NCI-H82 treated with DMSO at 0.1 percent for 48 hours (cell line): ENCODE data around the gene STMP1.
"Not testable (repeated sequence)": the region's sequence is repeated elsewhere in the genome, so short reads cannot be mapped to it uniquely, and the experiment has no call there.

Experiments used
- DNase-seq: peaks from one replicate; lab custom pipeline; 2025; ENCODE audit not compliant: unreplicated experiment; lab: John Stamatoyannopoulos, UW

Gene STMP1

DNA sequence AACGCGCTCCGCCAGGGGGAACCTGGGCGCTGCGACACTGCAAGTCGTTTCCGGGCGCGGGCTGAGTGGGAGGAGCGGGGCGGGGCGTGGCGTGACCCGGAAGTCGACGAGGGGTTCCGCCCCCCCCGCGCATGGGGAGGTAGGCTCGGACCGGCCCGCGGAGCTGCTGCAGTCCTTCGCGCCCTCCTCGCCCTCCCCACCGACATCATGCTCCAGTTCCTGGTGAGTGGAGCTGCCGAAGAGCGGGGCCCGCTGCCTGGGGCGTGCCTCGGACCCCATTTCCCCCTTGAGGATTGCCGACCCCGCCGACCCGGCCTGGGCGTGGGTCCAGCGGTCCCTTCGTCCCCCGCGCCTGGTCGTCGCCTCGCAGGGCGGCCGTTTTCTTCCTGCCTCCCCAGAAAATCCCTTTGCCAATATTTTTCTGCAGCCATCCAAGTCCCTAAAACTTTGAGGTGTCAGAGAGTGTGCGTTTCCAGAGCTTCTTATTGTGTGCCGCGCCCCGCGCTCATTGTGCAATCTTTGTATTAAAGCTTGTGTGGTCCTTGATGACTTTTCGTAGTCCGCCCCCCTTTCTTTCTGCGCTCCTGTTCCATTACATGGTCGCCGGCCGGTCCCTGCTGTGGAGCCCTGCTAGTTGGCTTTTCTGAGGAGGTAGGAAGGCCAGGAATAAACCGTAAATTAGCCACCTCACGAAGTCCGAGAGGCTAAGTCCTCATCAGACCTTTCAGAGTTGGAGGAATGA lies at the start of gene STMP1:
Gene STMP1 (plus strand): TSS at position 142 of the 742 bp plus-strand sequence.
- DNase-seq = peak; percentile 63

DNA sequence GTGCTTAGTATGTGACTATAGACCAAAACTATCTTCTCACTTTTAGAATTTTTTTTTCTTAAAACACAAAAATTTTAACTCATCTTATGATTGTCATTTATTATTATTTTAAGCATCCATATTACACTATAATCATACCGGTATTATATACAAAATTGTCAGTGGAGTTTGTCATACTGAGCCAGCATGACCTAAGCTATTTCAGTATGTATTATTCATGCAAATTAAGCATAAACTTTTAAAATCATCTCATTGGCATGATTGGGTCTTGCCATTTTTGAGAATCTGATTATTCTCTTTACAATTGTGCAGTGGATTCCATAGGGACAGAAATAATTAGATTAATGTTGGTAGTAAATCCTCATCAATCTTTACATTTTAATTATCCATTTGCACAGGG lies 46.2 kb upstream of the STMP1 start:
- DNase-seq = no peak

- DNase-seq = no peak
These were observed 44.5 kb upstream of the STMP1 start for GRCh38 chr7:135617781-135618180.

DNA sequence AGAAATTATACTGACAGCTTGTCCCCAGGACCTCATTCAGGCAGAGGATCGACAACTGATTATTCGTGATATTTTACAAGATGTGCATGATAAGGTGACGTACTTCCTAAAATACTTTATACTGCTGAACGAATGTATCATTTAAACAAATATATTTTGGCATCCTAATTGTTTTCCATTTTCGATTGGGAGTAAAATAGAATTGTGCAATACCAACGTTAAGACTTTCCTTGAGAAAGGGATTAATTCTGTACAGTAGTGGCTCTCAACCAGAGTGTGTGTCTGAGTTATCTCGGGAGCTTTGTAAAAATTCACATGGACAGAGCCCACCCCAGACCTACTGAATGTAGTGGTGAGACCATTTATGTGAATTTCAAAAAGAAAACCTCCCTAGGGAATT lies 43.8 kb upstream of the STMP1 start:
- no peak for DNase-seq

GRCh38 chr7:135620447-135620846 lies 41.9 kb upstream of the STMP1 start:
- DNase-seq = no peak

DNA sequence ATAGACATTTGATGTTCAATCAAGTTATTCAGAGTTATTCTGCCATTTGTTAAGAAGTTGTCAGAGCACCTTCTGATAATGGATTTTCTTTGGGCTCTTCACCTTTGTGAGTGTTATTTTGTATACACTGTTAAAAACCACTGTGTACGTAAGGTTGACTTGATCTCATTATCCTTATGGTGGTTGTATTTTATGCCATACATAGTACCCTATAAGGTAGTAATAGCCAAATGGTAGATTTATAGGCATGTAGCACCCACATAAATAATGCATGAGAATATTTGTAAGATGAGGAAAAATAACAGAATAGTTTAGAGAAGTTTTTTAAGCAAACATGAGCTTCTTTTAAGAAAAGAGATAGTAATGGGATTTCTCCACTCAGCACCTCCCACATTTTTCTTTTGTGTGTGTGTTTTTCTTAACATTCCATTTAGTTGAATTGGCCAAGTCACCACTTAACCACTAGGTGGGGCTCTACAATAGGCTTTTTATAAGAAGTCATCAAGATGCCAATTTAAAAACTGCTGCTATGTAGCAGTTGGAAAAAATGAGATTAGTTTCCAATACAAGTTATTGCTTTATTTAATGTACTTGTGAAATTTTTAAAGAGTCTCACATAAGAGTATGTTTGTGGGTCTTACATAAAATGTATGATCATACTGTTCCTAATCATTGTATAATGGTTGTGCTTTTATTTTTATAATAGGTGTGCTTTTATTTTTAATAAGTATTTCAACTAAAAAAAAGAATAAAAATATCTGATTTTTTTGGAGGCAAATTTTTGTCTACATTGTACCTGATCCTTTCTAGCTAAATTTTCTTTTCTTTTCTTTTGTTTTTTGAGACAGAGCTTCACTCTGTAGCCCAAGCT lies 41.1 kb upstream of the STMP1 start:
- peak; percentile 11 for DNase-seq

DNA sequence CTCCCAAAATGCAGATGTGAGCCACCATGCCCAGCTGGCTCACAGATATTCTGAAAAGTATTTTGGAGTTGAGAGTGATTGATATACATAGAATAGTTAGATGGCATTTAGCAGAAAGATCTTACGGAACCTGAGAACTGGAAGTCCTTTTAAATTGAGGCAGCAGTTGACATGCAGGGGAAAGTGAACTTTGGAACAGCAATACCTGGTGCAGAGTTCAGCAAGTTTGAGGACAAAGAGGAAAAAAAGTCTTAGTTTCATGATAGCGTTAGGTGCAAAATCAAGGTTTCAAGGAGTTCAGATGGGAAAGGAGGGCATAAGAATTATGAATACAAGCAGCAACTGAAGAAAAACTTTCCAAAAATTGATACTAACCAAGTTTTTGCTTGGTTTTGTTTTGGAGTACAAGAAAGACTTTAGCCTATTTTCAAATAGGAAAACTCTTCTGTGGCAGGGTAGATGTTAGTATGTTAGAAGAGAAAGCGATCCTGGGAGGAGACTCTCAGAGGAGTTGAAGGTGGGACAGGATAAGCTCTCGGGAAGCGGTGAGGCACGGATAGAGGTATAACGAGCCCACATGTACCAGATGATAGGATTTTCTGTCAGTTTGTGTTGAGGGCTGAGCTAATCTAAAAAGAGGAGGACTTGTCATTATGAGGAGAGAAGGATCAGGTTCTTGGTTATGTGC lies 28.0 kb upstream of the STMP1 start:
- no peak for DNase-seq

- DNase-seq = not testable (repeated sequence)
These were observed 22.6 kb upstream of the STMP1 start for GRCh38 chr7:135639690-135640089.

DNA sequence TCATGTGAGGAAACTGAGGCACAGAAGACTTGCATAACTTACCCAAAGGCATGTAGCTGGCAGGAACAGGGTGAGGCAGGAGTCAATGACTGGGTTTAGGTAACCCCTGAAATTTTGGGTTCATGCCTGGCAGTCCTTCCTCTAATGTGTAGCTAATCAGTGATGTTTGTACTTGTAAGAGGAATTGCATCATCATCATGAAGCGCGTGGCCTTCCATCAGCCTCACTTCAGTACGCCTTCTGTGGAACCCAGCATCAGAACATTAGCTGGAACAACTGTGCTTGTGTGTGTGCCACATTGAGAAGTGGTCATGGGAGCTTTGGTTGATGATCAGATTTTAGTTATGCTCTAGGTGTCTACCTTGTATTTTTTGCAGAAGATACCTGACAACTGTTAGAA lies 18.2 kb upstream of the STMP1 start:
- no peak for DNase-seq

GRCh38 chr7:135644729-135645128 lies 17.6 kb upstream of the STMP1 start:
- DNase-seq = no peak

GRCh38 chr7:135645296-135645904 lies 16.9 kb upstream of the STMP1 start:
- DNase-seq = peak; percentile 32

GRCh38 chr7:135647755-135648154 lies 14.6 kb upstream of the STMP1 start:
- no peak for DNase-seq

- DNase-seq = no peak
These were observed 14.1 kb upstream of the STMP1 start for GRCh38 chr7:135648235-135648634.

GRCh38 chr7:135650831-135651573 lies 11.3 kb upstream of the STMP1 start:
- no peak for DNase-seq

GRCh38 chr7:135653340-135654080 lies 8.8 kb upstream of the STMP1 start:
- no peak for DNase-seq

- DNase-seq = no peak
These were observed 3.8 kb upstream of the STMP1 start for GRCh38 chr7:135658564-135658963.

GRCh38 chr7:135659159-135659846 lies 3.0 kb upstream of the STMP1 start:
- no peak for DNase-seq

GRCh38 chr7:135661311-135662122 lies 797 bp upstream of the STMP1 start:
- DNase-seq = no peak

DNA sequence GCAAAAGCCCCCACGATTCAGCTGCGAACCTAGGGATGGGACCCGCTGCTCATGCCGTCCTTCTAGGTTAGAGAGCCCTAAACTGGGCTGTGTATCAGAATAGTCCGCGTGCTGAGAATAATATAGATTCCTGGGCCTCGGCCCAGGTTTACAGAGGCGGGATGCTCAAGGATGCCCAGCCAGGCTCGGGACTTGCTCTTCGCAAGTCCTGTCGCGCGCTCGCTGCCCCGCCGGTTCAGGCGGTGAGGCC lies 266 bp upstream of the STMP1 start:
- no peak for DNase-seq
